HEK293 (cell line): ENCODE measurements around the gene PDE3A.

Experiments
- CTCF ChIP-seq: fragments of 450-650 bp; formaldehyde crosslinking; IDR thresholded peaks from 2 replicates; pipeline ENCODE4 v1.5.1; 2016; ENCODE audit warnings: missing biosample characterization, missing genetic modification characterization
- MZF1 ChIP-seq: fragments of 450-650 bp; formaldehyde crosslinking; IDR thresholded peaks from 2 replicates; pipeline ENCODE4 v1.5.1; 2017; ENCODE audit warnings: missing biosample characterization, missing genetic modification characterization, borderline replicate concordance
- SETDB1 ChIP-seq: IDR thresholded peaks from one replicate; pipeline ENCODE4 v1.6.1; 2017; ENCODE audit warnings: mild to moderate bottlenecking, low read length, moderate library complexity, mixed read lengths; ENCODE audit not compliant: insufficient read length
- TCF7L2 ChIP-seq: IDR thresholded peaks from 2 replicates; pipeline ENCODE4 v1.6.1; 2011; ENCODE audit warnings: low read depth, mild to moderate bottlenecking, inconsistent platforms, low read length, moderate library complexity, borderline replicate concordance
- ZNF184 ChIP-seq: fragments of 450-650 bp; IDR thresholded peaks from 2 replicates; pipeline ENCODE4 v1.5.1; 2018; ENCODE audit warnings: missing biosample characterization, mild to moderate bottlenecking, missing genetic modification characterization
- ZNF214 ChIP-seq: fragments of 450-650 bp; formaldehyde crosslinking; IDR thresholded peaks from 2 replicates; pipeline ENCODE4 v1.5.1; 2017; ENCODE audit warnings: missing biosample characterization, mild to moderate bottlenecking, missing genetic modification characterization, borderline replicate concordance
- ZNF274 ChIP-seq, 2 experiments: fragments of 200-500 bp in 1 of 2; fragments of 450-650 bp in 1 of 2; sonication (Bioruptor generic) in 1 of 2; formaldehyde crosslinking in 1 of 2; IDR thresholded peaks; 2 replicates each; pipeline versions ENCODE4 v1.5.1 to v1.6.1; 2014 to 2016; ENCODE audit warnings: borderline replicate concordance in 1 of 2, inconsistent platforms in 1 of 2, low read length in 1 of 2, missing biosample characterization in 1 of 2, missing genetic modification characterization in 1 of 2
- ZNF639 ChIP-seq: fragments of 450-650 bp; formaldehyde crosslinking; IDR thresholded peaks from 2 replicates; pipeline ENCODE4 v1.5.1; 2016; ENCODE audit warnings: missing biosample characterization, missing genetic modification characterization
- ZNF701 ChIP-seq: fragments of 450-650 bp; formaldehyde crosslinking; IDR thresholded peaks from 2 replicates; pipeline ENCODE4 v1.5.1; 2016; ENCODE audit warnings: missing biosample characterization, missing genetic modification characterization
- ZNF76 ChIP-seq: fragments of 450-650 bp; formaldehyde crosslinking; IDR thresholded peaks from 2 replicates; pipeline ENCODE4; 2016; ENCODE audit warnings: low read depth, missing biosample characterization, missing genetic modification characterization, borderline replicate concordance
- TF ChIP-seq, protein P1 (sequence below): fragments of 450-650 bp; formaldehyde crosslinking; IDR thresholded peaks from 2 replicates; pipeline ENCODE4 v1.5.1; 2016; ENCODE audit warnings: missing biosample characterization, missing genetic modification characterization

DNA sequence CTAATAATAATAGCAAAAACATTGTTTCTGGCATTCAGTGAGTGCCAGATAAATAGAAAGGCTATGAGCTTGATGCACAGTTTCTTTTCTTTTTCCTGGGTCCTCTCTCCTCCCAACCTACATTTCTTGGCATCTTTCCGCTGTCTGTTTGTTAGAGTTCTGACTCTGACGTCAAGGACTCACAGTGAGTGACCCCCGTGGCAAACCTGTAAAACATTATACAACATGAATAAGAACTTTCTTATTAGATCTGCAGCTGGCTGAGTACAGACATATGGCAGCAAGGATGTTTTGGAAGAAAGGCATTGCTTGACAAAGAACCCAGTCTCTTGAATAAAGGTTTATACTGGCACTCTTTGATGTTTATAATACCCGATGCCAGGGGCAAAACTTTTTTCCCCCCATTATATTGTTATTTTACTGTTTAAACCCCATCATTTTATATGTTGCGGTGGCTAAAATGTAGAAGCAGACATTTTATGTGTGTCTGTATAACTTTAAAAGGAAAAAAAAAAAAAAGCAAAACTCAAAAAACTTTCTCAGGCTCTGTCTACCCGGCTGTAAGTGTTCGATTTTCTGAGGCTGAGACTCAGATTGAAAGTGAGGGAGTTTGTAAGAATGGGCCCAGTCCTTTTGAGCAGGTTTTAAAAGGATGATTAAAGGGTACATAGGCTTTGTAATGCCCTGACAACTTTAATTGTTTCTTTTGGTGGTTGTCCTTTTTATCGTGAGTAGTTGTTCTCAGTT, 159.3 kb downstream of the PDE3A start:
- no peak for TF ChIP-seq ZNF184
- TF ChIP-seq CTCF (tag by site-specific recombination): no peak
- no peak for TF ChIP-seq ZNF214 (tag by site-specific recombination)
- no peak for TF ChIP-seq ZNF76 (tag by site-specific recombination)
- TF ChIP-seq ZNF639 (tag by site-specific recombination): no peak
- TF ChIP-seq SETDB1: no peak
- TF ChIP-seq TCF7L2: no peak
- TF ChIP-seq, protein P1, sequence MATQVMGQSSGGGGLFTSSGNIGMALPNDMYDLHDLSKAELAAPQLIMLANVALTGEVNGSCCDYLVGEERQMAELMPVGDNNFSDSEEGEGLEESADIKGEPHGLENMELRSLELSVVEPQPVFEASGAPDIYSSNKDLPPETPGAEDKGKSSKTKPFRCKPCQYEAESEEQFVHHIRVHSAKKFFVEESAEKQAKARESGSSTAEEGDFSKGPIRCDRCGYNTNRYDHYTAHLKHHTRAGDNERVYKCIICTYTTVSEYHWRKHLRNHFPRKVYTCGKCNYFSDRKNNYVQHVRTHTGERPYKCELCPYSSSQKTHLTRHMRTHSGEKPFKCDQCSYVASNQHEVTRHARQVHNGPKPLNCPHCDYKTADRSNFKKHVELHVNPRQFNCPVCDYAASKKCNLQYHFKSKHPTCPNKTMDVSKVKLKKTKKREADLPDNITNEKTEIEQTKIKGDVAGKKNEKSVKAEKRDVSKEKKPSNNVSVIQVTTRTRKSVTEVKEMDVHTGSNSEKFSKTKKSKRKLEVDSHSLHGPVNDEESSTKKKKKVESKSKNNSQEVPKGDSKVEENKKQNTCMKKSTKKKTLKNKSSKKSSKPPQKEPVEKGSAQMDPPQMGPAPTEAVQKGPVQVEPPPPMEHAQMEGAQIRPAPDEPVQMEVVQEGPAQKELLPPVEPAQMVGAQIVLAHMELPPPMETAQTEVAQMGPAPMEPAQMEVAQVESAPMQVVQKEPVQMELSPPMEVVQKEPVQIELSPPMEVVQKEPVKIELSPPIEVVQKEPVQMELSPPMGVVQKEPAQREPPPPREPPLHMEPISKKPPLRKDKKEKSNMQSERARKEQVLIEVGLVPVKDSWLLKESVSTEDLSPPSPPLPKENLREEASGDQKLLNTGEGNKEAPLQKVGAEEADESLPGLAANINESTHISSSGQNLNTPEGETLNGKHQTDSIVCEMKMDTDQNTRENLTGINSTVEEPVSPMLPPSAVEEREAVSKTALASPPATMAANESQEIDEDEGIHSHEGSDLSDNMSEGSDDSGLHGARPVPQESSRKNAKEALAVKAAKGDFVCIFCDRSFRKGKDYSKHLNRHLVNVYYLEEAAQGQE: no peak
- TF ChIP-seq ZNF701 (tag by site-specific recombination): no peak
- TF ChIP-seq MZF1 (tag by site-specific recombination): no peak
- TF ChIP-seq ZNF274 (IDR thresholded peaks at IDR 0.05; ENCODE audit: low read length): no peak
- TF ChIP-seq ZNF274 (tag by site-specific recombination; IDR thresholded peaks at IDR 0.05; ENCODE audit: borderline replicate concordance): no peak
